ENCODE data around the gene ASGR2. TPM values are rescaled to one million over a fixed set of nuclear protein-coding genes. Genes with fewer than 3 reads are reported as not detected.

ASGR2 gene
- total and polyA plus RNA-seq, 2 of the 13 experiments (the other 11 are each of a cell fraction or from before 2014, with no cell fraction given) = 320 to 754 TPM

- TF ChIP-seq ZNF710 (CRISPR knock-in tag; IDR thresholded peaks at IDR 0.05; ENCODE audit: borderline replicate concordance) (peak; percentile 100), ZNF232 (CRISPR knock-in tag; IDR thresholded peaks at IDR 0.05; ENCODE audit: borderline replicate concordance) (peak; percentile 93; the same call in 1 of the 2 replicates), ZNF652 (CRISPR knock-in tag; IDR thresholded peaks at IDR 0.05; ENCODE audit: borderline replicate concordance, low read depth) (no peak), MEF2D (CRISPR knock-in tag; IDR thresholded peaks at IDR 0.05) (peak; percentile 90), CENPX (CRISPR knock-in tag; IDR thresholded peaks at IDR 0.05) (no peak), KLF11 (CRISPR knock-in tag; IDR thresholded peaks at IDR 0.05) (peak; percentile 95; the same call in 1 of the 2 replicates), ELF1 (CRISPR knock-in tag; IDR thresholded peaks at IDR 0.05) (no peak), RNF2 (conservative IDR thresholded peaks at IDR 0.05; ENCODE audit: low read depth) (peak; percentile 93), ZNF142 (CRISPR knock-in tag; IDR thresholded peaks at IDR 0.05) (peak; percentile 88), NFATC3 (CRISPR knock-in tag; IDR thresholded peaks at IDR 0.05) (peak; percentile 46; the same call in 1 of the 2 replicates), FOXO1 (CRISPR knock-in tag; IDR thresholded peaks at IDR 0.05) (peak; percentile 61), HIVEP1 (CRISPR knock-in tag; IDR thresholded peaks at IDR 0.05) (peak; percentile 94), ADNP (CRISPR knock-in tag; IDR thresholded peaks at IDR 0.05) (no peak), ZFAT (CRISPR knock-in tag; conservative IDR thresholded peaks at IDR 0.05) (no peak), FOSL2 (CRISPR knock-in tag; IDR thresholded peaks at IDR 0.05) (peak; percentile 76), ZNF468 (CRISPR knock-in tag; IDR thresholded peaks at IDR 0.05) (no peak), PAX8 (CRISPR knock-in tag; IDR thresholded peaks at IDR 0.05; ENCODE audit: borderline replicate concordance) (peak; percentile 76; the same call in 1 of the 2 replicates), ZNF678 (CRISPR knock-in tag; IDR thresholded peaks at IDR 0.05) (peak; percentile 46; the same call in 1 of the 2 replicates), ZNF562 (CRISPR knock-in tag; IDR thresholded peaks at IDR 0.05; ENCODE audit: borderline replicate concordance) (peak; percentile 59; the same call in 1 of the 2 replicates), SMARCE1 (IDR thresholded peaks at IDR 0.05; ENCODE audit: borderline replicate concordance) (no peak), MTA3 (CRISPR knock-in tag; IDR thresholded peaks at IDR 0.05) (no peak), TARDBP (CRISPR knock-in tag; IDR thresholded peaks at IDR 0.05) (peak; percentile 94)
- TF ChIP-seq, protein P1, sequence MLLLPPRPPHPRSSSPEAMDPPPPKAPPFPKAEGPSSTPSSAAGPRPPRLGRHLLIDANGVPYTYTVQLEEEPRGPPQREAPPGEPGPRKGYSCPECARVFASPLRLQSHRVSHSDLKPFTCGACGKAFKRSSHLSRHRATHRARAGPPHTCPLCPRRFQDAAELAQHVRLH (CRISPR knock-in tag; IDR thresholded peaks at IDR 0.05; ENCODE audit: borderline replicate concordance, low read depth) = peak; percentile 86; the same call in 1 of the 2 replicates
- TF ChIP-seq, protein P2, sequence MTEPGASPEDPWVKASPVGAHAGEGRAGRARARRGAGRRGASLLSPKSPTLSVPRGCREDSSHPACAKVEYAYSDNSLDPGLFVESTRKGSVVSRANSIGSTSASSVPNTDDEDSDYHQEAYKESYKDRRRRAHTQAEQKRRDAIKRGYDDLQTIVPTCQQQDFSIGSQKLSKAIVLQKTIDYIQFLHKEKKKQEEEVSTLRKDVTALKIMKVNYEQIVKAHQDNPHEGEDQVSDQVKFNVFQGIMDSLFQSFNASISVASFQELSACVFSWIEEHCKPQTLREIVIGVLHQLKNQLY (CRISPR knock-in tag; IDR thresholded peaks at IDR 0.05) = peak; percentile 88
Observed at GRCh38 chr17:7156342-7156940, 41.8 kb upstream of the ASGR2 start (continued).
